ENCODE data around the gene CBR1. TPM values are rescaled to one million over a fixed set of nuclear protein-coding genes. Genes with fewer than 3 reads are reported as not detected.

CBR1 gene
- total RNA-seq, 1 donor from 2014 or later, result 120 TPM

DNA sequence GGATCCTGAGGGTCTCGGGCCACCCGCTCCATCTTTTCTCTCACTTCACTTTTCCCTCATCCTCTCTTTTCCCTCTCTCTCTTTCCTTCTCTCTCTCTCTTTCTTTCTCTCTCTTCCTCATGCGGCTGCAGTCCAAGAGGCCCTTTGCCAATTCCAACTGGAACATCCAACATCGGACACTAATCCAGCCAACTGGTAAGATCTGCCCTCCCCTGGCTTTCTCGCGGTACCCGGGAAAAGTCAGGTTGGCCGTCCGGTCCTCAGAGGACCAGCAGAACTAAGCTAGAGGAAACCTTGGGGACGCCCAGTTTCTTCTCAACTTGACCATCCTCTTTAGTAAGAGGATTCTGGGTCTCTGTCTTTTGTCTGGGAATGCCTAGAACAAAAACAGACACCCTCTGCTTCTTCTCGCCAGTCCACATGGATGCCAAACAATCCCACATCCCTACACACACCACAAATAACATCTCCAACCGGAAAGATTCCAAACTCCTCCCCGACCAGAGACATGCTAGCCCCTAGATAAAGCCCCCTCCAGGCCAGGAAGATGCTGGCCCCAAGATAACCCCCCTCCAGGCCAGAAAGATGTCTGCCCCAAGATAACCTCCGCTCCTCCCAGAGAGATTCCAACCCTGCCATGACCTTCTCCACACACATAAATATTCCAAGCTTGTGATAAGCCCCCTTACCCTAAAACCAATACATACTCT, 6.3 kb upstream of the CBR1 start:
- TF ChIP-seq, protein P1, sequence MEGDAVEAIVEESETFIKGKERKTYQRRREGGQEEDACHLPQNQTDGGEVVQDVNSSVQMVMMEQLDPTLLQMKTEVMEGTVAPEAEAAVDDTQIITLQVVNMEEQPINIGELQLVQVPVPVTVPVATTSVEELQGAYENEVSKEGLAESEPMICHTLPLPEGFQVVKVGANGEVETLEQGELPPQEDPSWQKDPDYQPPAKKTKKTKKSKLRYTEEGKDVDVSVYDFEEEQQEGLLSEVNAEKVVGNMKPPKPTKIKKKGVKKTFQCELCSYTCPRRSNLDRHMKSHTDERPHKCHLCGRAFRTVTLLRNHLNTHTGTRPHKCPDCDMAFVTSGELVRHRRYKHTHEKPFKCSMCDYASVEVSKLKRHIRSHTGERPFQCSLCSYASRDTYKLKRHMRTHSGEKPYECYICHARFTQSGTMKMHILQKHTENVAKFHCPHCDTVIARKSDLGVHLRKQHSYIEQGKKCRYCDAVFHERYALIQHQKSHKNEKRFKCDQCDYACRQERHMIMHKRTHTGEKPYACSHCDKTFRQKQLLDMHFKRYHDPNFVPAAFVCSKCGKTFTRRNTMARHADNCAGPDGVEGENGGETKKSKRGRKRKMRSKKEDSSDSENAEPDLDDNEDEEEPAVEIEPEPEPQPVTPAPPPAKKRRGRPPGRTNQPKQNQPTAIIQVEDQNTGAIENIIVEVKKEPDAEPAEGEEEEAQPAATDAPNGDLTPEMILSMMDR (IDR thresholded peaks at IDR 0.05; ENCODE audit: insufficient read depth, low read length, poor library complexity, severe bottlenecking), result no peak

DNA sequence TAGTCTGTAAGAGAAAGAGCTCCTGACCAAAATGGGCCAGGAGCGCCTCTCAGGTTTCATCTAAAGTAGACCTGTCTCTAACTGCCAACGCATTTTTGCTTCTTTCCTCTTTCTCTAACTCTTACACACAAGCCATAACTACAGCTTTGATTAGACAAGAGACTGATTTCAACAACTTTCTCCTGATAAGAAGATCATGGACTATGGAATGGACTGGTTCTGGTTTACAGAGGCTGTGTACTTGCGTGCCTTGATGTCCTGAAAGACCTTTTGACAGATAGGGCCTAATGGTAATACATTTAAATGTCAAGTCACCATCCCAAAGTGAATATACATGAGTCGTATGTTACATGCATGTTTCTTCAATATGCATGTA, 5.8 kb upstream of the CBR1 start:
- TF ChIP-seq, protein P1 (IDR thresholded peaks at IDR 0.05; ENCODE audit: insufficient read depth, low read length, poor library complexity, severe bottlenecking), result no peak

More for the DNA sequence above, 6.3 kb upstream of the CBR1 start:
- H3K27me3 ChIP-seq (ENCODE audit: control insufficient read depth, insufficient read depth, low read length), result no peaks in the 10 kb centered on the region
- no peak overlapping the region for H3K4me3 ChIP-seq (ENCODE audit: low read depth, low read length)
- DNase-seq (ENCODE audit: low read depth), result no peak
- H3K36me3 ChIP-seq (ENCODE audit: control insufficient read depth, insufficient read depth, low read length), result no peaks in the 10 kb centered on the region

DNA sequence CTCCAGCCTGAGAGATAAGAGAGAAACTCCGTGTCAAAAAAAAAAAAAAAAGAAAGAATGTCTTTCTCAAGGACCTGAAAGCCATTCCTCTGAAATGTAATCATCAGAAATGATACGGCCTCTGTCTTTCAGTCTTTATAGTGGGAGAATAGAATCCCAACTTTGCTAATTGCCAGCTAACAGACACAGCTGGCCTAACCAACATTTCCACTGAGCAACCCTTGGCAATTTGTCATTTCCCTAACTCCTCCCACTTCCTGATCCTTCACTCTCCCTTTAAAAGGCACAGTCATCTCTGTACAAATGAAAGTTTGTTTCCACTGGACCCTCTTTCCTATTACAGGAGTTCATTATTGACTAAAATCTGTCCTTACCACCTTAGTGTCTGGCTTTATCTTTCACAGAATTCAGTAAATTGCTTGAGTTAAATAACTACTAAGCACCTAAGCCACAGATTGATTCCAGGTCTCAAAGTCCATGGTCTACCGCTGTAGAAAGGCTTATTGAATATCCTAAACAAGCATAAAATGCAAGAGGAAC, 4.3 kb upstream of the CBR1 start:
- DNase-seq (ENCODE audit: low read depth), result no peak
- TF ChIP-seq, protein P1 (IDR thresholded peaks at IDR 0.05; ENCODE audit: insufficient read depth, low read length, poor library complexity, severe bottlenecking), result no peak
- H3K27me3 ChIP-seq (ENCODE audit: control insufficient read depth, insufficient read depth, low read length), result no peaks in the 10 kb centered on the region

More for the DNA sequence above, 5.8 kb upstream of the CBR1 start:
- H3K4me3 ChIP-seq (ENCODE audit: low read depth, low read length), result no peak overlapping the region
- DNase-seq (ENCODE audit: low read depth), result no peak
- H3K36me3 ChIP-seq (ENCODE audit: control insufficient read depth, insufficient read depth, low read length), result no peaks in the 10 kb centered on the region
- H3K27me3 ChIP-seq (ENCODE audit: control insufficient read depth, insufficient read depth, low read length), result no peaks in the 10 kb centered on the region

DNA sequence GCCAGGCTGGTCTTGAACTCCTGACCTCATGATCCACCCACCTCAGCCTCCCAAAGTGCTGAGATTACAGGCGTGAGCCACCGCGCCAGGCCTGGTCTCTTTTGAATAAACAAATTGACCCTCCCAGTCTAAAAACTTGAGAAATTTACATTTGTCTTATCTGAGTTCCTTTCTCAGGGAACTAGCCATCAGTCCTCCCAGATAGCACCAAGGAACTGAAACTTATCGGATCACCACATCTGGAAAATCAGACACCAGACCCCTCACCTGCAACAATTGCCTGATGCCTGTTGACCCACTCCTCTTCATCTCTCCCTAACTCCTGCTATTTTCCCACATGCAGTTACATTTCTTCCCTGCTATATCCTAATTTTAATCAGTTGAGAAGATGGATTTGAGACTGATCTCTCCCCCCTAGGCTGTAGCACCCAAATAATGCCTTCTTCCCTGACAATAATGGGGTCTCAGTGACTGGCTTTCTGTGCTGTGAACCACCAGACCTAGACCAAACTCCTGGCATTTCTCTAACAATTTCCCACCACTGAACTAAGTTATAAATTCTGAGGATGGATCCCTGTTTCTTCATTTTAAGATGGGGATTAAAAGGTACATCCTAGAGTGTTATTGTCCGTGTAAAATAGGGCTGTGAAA, 951 bp upstream of the CBR1 start:
- Histone ChIP-seq H3K36me3 (ENCODE audit: control insufficient read depth, insufficient read depth, low read length) (peaks cover 1% of the 10 kb centered on the region), H3K27me3 (ENCODE audit: control insufficient read depth, insufficient read depth, low read length) (no peaks in the 10 kb centered on the region), H3K4me3 (ENCODE audit: low read depth, low read length) (no peak overlapping the region)
- no peak for DNase-seq (ENCODE audit: low read depth)
- TF ChIP-seq, protein P1 (IDR thresholded peaks at IDR 0.05; ENCODE audit: insufficient read depth, low read length, poor library complexity, severe bottlenecking), result no peak

More for the DNA sequence above, 4.3 kb upstream of the CBR1 start:
- H3K36me3 ChIP-seq (ENCODE audit: control insufficient read depth, insufficient read depth, low read length), result no peaks in the 10 kb centered on the region
- H3K4me3 ChIP-seq (ENCODE audit: low read depth, low read length), result no peak overlapping the region

DNA sequence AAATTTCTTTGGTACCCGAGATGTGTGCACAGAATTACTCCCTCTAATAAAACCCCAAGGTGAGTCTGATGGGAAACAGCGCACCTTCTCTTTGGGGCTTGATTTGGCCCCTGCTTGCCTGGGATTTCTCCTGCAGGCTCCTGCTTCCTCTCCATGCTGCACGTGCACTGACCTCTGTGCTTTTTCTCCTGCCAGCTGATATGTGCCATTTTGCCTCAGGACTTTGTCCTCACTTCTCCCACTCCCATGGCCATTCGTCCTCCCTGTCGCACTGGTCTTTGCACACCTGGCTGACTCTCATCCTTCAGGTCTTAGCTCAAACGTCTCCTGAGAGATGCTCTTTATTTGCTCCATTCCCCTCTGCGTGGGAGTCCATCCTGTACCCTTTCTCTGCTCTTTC, 1.2 kb downstream of the CBR1 start:
- no peak overlapping the region for H3K4me3 ChIP-seq (ENCODE audit: low read depth, low read length)
- H3K36me3 ChIP-seq (ENCODE audit: control insufficient read depth, insufficient read depth, low read length), result peaks cover 1% of the 10 kb centered on the region
- H3K27me3 ChIP-seq (ENCODE audit: control insufficient read depth, insufficient read depth, low read length), result no peaks in the 10 kb centered on the region
- TF ChIP-seq, protein P1 (IDR thresholded peaks at IDR 0.05; ENCODE audit: insufficient read depth, low read length, poor library complexity, severe bottlenecking), result no peak
- DNase-seq (ENCODE audit: low read depth), result no peak
